CD14-positive monocyte (primary cell): ENCODE results near the gene RACK1. TPM values are rescaled to one million over a fixed set of nuclear protein-coding genes. Genes with fewer than 3 reads are reported as not detected.
"Not testable (repeated sequence)": the region's sequence is repeated elsewhere in the genome, so short reads cannot be mapped to it uniquely, and the experiment has no call there.

Experiments used
- DNase-seq, 3 donors: peaks; one replicate each; pipeline ENCODE4 v3.0.0-alpha.2; 2011 to 2022
- H2AFZ ChIP-seq: 2 replicates; pipeline ENCODE4 v1.6.0; 2012; ENCODE audit warnings: mild to moderate bottlenecking, low read depth, low read length, inconsistent platforms; ENCODE audit not compliant: insufficient read depth, poor library complexity, severe bottlenecking
- H3K27ac ChIP-seq, 2 donors: 1 replicate in 1 of 2; 2 replicates in 1 of 2; pipeline ENCODE4 v1.5.1; 2012 to 2013; ENCODE audit warnings: low read length in 2 of 2, control low read depth in 1 of 2, inconsistent platforms in 1 of 2, low read depth in 1 of 2, mild to moderate bottlenecking in 1 of 2
- H3K27me3 ChIP-seq, 2 donors: one replicate each; pipeline versions ENCODE4 v1.6.0 to v1.6.1; 2011 to 2013; ENCODE audit warnings: low read length in 2 of 2; ENCODE audit not compliant: control insufficient read depth in 2 of 2, insufficient read depth in 2 of 2
- H3K36me3 ChIP-seq, 2 donors: replicated peaks in 1 of 2; 1 replicate in 1 of 2; 2 replicates in 1 of 2; pipeline versions ENCODE4 v1.5.1 to v1.6.1; 2012 to 2013; ENCODE audit warnings: low read length in 2 of 2, control low read depth in 1 of 2, inconsistent platforms in 1 of 2, mild to moderate bottlenecking in 1 of 2; ENCODE audit not compliant: insufficient read depth in 2 of 2, control insufficient read depth in 1 of 2
- H3K4me1 ChIP-seq, 2 donors: 1 replicate in 1 of 2; 2 replicates in 1 of 2; pipeline versions ENCODE4 v1.5.1 to v1.6.1; 2012 to 2013; ENCODE audit warnings: low read length in 2 of 2, control low read depth in 1 of 2, inconsistent platforms in 1 of 2, mild to moderate bottlenecking in 1 of 2, moderate library complexity in 1 of 2; ENCODE audit not compliant: insufficient read depth in 2 of 2, control insufficient read depth in 1 of 2
- H3K4me2 ChIP-seq: replicated peaks from 2 replicates; pipeline ENCODE3; 2012; ENCODE audit warnings: low read length, moderate library complexity, mild to moderate bottlenecking; ENCODE audit not compliant: poor library complexity, severe bottlenecking; ENCODE audit errors: extremely low read depth
- H3K4me3 ChIP-seq, 3 experiments: fragments of 200-600 bp in 1 of 3; sonication (generic) in 1 of 3; replicated peaks in 1 of 3; 1 replicate in 2 of 3; 2 replicates in 1 of 3; pipeline ENCODE4 v1.5.1; 2011 to 2013; ENCODE audit warnings: low read length in 3 of 3, mild to moderate bottlenecking in 3 of 3, control low read depth in 2 of 3, low read depth in 2 of 3, inconsistent platforms in 1 of 3, moderate library complexity in 1 of 3
- H3K79me2 ChIP-seq: 2 replicates; pipeline ENCODE4 v1.6.0; 2012; ENCODE audit warnings: mild to moderate bottlenecking, control low read depth, inconsistent platforms, low read length, moderate library complexity; ENCODE audit not compliant: insufficient read depth
- H3K9ac ChIP-seq: 2 replicates; pipeline ENCODE4 v1.6.0; 2017; ENCODE audit warnings: low read length, mild to moderate bottlenecking; ENCODE audit not compliant: insufficient read depth, poor library complexity, severe bottlenecking
- H3K9me3 ChIP-seq, 2 donors: replicated peaks in 1 of 2; 1 replicate in 1 of 2; 2 replicates in 1 of 2; pipeline versions ENCODE4 v1.5.1 to v1.6.1; 2012 to 2013; ENCODE audit warnings: low read length in 2 of 2, control low read depth in 1 of 2; ENCODE audit not compliant: control insufficient read depth in 1 of 2, insufficient read depth in 1 of 2
- H4K20me1 ChIP-seq: 2 replicates; pipeline ENCODE4 v1.6.0; 2012; ENCODE audit warnings: mild to moderate bottlenecking, low read length, control low read depth, moderate library complexity; ENCODE audit not compliant: insufficient read depth
- H3K27ac Mint-ChIP-seq, 7 donors: one replicate each; pipeline ENCODE4 v1.8.0; 2020; ENCODE audit warnings: mild to moderate bottlenecking in 7 of 7, mixed read lengths in 7 of 7, moderate library complexity in 6 of 7, inconsistent platforms in 2 of 7
- H3K27me3 Mint-ChIP-seq, 3 donors: one replicate each; pipeline ENCODE4 v1.8.0; 2021 to 2022; ENCODE audit warnings: low read depth in 3 of 3, mild to moderate bottlenecking in 3 of 3, mixed read lengths in 3 of 3, moderate library complexity in 3 of 3, inconsistent platforms in 1 of 3
- H3K36me3 Mint-ChIP-seq, 2 donors: one replicate each; pipeline ENCODE4 v1.8.0; 2020; ENCODE audit warnings: mixed read lengths in 2 of 2, inconsistent platforms in 1 of 2, mild to moderate bottlenecking in 1 of 2
- H3K4me1 Mint-ChIP-seq: one replicate; pipeline ENCODE4 v1.8.0; 2020; ENCODE audit warnings: mild to moderate bottlenecking, mixed read lengths
- H3K4me3 Mint-ChIP-seq, 2 donors: one replicate each; pipeline ENCODE4 v1.8.0; 2020; ENCODE audit warnings: mild to moderate bottlenecking in 2 of 2, mixed read lengths in 2 of 2, moderate library complexity in 1 of 2
- H3K9me3 Mint-ChIP-seq, 7 donors: one replicate each; pipeline ENCODE4 v1.8.0; 2020 to 2022; ENCODE audit warnings: mixed read lengths in 7 of 7, mild to moderate bottlenecking in 6 of 7, moderate library complexity in 6 of 7, inconsistent platforms in 2 of 7
- WGBS: methylation state at CpG from one replicate; pipeline ENCODE4 v1.1.5; 2013; ENCODE audit warnings: missing lambda C conversion rate; ENCODE audit not compliant: insufficient coverage; 5-methylcytosine and 5-hydroxymethylcytosine counted together
- intact Hi-C, 2 donors: fragments of 100-400 bp; cut with micrococcal nuclease; formaldehyde crosslinking; loops; one replicate each; pipeline versions ENCODE4 v1.15.0 to v1.15.1; 2023
- polyA plus RNA-seq, 3 donors: library from polyadenylated mRNA; depleted of rRNA in 1 of 3; unstranded in 2 of 3; stranded (reverse) in 1 of 3; fragments of 300-500 nt in 2 of 3; fragments of >200 nt in 1 of 3; fragmentation: Illumina TruSeq in 2 of 3; gene quantifications; 1 replicate in 2 of 3; 2 replicates in 1 of 3; pipeline ENCODE4 v1.2.3, GENCODE V29; 2012 to 2021
- TF ChIP-seq, protein P1 (sequence below): fragments of 200-600 bp; IDR thresholded peaks from one replicate; pipeline ENCODE4 v1.8.0; 2022; ENCODE audit warnings: antibody characterized with exemption, mild to moderate bottlenecking

The RACK1 gene
- polyA plus RNA-seq, 3 donors: 1,150 to 2,356 (median 1,195) TPM

DNA sequence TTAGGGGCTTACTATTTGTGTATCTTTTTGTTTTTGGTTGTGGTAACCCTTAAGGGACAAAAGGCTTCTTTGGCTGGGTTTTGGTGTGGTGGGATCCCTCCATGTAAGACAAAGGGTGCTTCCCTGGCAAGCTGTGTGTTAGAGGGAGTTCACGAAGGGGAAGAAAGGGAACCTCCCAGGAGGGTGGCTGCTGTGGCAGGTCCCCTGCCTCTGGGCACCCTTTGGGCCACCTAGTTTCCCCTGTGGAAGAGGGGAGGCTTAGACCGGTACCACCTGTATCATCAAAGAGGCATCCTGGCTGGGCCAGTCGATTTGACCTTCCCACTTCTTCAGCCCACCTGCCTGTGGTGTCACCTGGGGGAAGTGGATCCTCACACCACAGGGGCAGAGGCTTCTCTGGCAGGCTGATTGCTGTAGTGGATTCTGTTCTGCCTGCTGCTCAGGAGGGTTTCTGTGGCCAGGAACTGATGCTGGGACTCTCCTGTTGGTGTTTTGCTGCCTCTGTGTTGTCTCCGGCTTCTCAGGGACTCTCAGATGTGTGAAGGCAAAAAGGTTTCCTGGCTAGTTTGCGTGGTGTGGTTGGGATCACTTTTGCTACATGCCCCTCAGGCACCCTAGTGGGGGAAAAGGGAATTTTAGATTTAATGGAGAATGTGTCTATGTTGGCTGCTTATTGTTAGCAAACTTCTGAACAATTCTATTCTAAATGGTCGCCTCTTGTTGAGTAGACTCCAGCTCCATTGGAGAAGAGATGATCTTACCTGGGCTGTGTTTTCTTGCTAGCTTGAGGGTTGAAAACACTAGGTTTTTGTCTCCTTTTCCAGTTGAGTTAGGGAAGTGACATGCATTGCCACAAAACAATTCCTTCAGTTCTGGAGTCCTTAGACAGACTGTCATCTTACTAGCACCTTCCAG is 40.4 kb upstream of the RACK1 start:
- H3K4me3 ChIP-seq, H4K20me1 ChIP-seq, H3K36me3 ChIP-seq, H3K4me2 ChIP-seq, H3K27ac Mint-ChIP-seq, H3K27me3 ChIP-seq, H3K27ac ChIP-seq, H3K36me3 Mint-ChIP-seq, intact Hi-C loops, H3K4me1 ChIP-seq, H3K4me1 Mint-ChIP-seq, H3K9ac ChIP-seq, H3K9me3 Mint-ChIP-seq, H3K27me3 Mint-ChIP-seq, H3K9me3 ChIP-seq, DNase-seq, H3K79me2 ChIP-seq, H3K4me3 Mint-ChIP-seq: not testable (repeated sequence)
- peak overlapping the region; percentile 29 for H2AFZ ChIP-seq
- 80% methylated on average over 2 of the region's 6 CpGs for WGBS
- TF ChIP-seq, protein P1, sequence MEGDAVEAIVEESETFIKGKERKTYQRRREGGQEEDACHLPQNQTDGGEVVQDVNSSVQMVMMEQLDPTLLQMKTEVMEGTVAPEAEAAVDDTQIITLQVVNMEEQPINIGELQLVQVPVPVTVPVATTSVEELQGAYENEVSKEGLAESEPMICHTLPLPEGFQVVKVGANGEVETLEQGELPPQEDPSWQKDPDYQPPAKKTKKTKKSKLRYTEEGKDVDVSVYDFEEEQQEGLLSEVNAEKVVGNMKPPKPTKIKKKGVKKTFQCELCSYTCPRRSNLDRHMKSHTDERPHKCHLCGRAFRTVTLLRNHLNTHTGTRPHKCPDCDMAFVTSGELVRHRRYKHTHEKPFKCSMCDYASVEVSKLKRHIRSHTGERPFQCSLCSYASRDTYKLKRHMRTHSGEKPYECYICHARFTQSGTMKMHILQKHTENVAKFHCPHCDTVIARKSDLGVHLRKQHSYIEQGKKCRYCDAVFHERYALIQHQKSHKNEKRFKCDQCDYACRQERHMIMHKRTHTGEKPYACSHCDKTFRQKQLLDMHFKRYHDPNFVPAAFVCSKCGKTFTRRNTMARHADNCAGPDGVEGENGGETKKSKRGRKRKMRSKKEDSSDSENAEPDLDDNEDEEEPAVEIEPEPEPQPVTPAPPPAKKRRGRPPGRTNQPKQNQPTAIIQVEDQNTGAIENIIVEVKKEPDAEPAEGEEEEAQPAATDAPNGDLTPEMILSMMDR: peak; percentile 45

DNA sequence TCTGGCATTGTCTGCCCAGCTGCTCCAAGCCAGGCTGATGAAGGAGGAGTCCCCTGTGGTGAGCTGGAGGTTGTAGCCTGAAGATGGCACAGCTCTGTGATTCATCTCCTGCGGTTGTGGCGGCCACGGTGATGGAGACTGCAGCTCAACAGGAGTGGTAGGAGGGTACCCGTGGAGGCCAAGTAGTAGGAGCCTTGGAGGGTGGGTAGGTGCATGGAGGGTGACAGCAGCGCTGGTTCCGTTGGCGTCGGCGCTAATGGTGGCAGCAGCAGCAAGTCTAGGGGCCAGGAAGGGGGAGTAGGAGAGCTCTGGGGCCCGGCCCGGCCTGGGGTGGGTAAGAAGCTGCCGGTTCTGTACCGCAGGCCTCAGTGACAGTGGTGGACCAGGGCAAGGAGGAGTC is 39.6 kb upstream of the RACK1 start:
- no peak for DNase-seq
- Histone ChIP-seq H3K27ac (no peak overlapping the region), H3K36me3 (no peaks in the 10 kb centered on the region), H4K20me1 (no peaks in the 10 kb centered on the region), H3K9ac (no peak overlapping the region), H3K4me2 (no peak overlapping the region), H3K79me2 (no peaks in the 10 kb centered on the region), H3K4me1 (no peaks in the 10 kb centered on the region), H3K9me3 (no peaks in the 10 kb centered on the region), H3K27me3 (no peaks in the 10 kb centered on the region), H3K4me3 (no peak overlapping the region), H2AFZ (no peak overlapping the region)
- peaks cover 0 to 4% (median 0%) of the 10 kb centered on the region in 7 donors for H3K9me3 Mint-ChIP-seq
- TF ChIP-seq, protein P1: no peak
- whole genome bisulfite sequencing: 94% methylated on average over 4 of the region's 13 CpGs
- no peak overlapping the region for H3K27ac Mint-ChIP-seq
- H3K4me1 Mint-ChIP-seq: no peaks in the 10 kb centered on the region
- H3K4me3 Mint-ChIP-seq: no peak overlapping the region
- H3K27me3 Mint-ChIP-seq: peaks cover 0 to 5% (median 1%) of the 10 kb centered on the region in 3 donors
- H3K36me3 Mint-ChIP-seq: no peaks in the 10 kb centered on the region
- intact Hi-C loops: no loop called here
